DMS 273 treated with DMSO at 0.1 percent for 48 hours (cell line): ENCODE measurements around the gene FMN1.
A peak's percentile ranks its signal among the peaks of the same experiment; 100 is the strongest.

Source experiments
- DNase-seq: peaks from one replicate; lab custom pipeline; 2025; lab: John Stamatoyannopoulos, UW

The FMN1 gene

DNA sequence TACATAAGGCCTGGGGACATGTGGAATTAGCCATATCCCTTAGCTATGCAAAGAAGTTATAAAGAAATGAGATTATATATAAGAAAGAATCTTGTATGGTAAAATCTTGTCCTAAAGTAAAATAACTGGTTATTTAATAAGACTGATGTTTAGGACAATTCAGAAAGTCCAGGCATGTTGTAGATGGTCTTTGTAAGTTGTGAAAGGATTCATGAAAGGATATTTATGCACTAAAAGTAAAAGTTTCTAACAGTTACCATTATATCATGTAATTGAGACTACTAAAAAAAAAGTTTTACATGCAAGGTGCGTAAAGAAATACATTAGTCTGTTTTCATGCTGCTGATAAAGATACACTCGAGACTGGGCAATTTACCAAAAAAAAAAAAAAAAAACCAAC is 146.3 kb downstream of the FMN1 start:
- DNase-seq = no peak

DNA sequence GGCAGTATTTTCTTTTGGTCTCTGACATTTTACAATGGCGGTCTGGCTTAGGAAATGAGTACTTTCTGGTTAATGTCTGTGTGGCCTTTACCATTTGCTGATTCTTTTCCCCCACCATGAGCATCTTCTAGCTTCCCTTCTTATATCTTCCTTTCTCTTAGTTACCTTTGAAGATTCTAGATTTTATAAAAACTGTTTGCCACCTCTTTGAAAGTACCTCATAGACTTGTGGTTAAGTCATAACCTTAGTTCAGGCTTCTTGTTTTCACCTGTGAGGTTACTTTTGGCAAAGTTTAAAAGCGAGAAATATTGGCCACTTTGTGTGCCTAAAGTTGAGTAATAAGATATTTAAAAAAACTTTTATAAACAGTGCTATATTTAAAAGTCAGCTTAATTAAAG is 147.4 kb downstream of the FMN1 start:
- no peak for DNase-seq

DNA sequence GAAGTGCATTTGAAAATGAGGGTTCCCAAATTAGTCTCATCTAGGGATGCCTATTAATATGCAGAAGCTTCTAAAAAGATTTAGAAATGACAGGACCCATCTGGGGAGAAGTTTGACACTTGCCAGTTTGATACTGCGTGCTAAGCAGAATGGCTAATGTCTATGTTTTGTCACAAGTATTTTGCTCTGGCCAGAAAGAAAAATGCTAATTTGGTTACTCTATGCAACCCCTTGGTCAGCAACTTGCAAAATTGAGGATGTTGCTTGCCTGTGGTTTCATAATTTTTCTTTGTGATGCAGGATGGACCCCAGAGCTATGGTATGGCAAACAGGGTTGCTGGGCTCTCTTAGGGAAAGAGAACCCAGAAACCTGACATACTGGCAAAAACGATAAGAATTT is 148.2 kb downstream of the FMN1 start:
- DNase-seq = no peak

DNA sequence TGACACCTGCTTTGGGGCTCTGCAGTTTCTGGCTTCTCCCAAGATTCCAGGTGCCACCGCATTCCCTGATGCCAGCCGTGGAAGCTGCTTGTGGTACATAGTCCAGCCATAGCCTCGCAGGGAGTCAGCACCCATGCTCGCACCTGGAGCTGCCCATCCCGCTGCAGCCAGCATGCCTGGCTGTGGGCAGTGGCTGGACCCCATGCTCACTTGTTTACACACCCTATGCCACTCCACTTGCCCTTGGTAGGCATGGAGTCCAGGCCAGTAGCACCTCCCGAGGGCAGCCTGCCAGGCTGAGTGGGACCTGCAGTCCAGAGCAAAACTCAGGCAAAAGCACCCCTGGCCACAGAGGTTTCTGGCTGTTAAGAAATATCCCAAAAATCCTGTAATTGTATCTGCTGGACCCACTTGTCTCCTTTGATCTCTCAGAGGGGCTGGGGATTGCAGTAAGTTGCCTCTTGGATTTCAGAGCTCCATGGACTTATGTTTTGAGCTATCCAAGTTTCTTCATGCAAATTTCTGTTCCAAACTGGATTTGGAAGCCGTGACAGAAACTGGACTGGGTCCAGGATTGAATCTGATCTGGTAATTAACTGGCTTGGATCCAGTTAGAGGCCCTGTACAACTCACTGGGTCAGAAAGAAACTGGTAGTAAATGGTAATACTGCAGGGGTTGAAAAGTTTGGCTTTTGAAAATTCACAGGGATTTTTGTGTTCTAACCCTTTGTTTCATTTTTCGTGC is 149.3 kb downstream of the FMN1 start:
- DNase-seq = no peak

DNA sequence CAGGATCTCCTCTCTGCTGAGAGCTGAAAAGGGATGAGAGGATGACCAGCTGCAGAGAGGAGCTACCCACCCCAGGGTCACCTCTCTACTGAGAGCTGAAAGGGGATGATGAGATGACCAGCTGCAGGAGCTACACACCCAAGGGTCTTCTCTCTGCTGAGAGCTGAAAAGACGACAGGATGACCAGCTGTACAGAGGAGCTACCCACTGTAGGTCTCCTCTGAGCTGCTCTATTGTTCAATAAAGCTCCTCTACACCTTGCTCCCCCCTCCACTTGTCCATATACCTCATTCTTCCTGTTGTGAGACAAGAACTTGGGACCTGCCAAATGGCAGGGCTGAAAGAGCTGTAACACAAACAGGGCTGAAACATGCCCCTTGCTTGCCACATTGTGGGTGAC is 149.9 kb downstream of the FMN1 start:
- no peak for DNase-seq

DNA sequence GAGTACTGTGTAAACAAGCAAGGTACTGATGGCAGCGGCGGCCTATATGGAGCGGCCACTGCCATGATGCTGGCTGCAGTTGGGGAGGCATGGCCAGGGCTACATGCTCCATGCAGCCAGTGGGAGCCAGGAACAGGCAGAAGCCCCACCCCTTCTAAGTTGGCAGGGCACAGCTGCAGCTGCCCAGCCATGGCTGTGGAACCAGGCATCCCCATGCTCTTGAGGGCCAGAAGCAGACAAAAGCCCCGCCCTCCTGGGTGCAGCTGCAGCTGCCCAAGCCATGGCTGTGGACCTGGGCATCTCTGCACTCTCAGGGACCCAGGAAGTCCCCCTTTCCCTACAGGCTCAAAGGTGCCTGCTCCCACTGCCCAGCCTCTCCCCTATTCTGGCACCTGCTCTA is 150.9 kb downstream of the FMN1 start:
- DNase-seq = no peak

DNA sequence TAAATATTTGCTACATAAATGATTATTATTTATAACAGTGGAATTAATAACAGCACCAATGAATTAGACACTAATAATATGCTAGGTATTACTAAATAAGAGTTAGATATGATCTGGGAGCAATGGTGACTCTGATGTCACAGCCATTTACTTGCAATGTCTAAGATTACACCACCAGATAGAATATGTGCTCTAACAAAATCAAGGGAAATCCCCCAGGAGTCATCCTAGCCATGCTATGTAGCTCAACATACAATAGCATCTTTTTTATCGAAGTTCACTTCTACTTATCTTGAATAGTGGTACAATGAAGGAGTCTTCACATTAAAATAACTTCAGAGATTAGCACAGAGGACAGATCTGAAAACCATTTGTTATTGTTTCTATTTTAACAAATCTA is 154.0 kb downstream of the FMN1 start:
- DNase-seq = no peak

DNA sequence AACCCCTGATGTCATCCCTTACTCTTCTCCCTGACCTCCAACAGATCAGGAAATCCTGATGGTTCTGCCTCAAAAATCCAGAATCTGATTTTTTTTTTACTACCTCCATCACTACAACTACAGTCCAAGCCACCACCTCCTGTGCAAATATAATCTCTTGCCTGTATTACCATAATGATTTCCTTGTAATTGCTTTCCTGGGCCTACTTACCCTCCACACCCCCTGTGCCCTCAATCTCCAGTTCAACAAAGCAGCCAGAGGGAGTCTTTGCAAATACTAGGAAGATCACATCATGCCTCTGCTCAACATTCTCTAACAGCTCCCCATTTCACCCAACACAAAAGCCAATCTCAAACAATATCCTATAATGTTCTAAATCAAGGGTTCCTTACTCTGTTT is 159.9 kb downstream of the FMN1 start:
- DNase-seq = no peak

DNA sequence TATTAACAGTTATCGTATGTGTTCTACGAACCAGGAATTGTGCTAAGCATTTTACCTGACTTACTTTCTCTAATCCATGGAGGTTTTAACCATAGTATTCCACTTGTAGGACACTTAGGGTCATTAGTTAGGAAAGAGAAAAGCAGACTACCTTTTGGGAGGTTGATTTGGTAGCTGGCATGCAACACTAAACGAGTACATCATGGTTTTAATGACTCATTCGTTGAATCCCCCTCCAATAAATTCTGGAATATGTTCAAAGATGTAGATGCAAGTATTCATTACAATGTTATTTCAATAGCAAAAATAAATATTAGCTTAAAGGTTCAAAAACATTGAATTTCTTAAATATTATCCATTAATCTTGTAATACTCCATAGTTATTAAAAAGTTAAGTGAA is 162.5 kb downstream of the FMN1 start:
- DNase-seq = no peak

DNA sequence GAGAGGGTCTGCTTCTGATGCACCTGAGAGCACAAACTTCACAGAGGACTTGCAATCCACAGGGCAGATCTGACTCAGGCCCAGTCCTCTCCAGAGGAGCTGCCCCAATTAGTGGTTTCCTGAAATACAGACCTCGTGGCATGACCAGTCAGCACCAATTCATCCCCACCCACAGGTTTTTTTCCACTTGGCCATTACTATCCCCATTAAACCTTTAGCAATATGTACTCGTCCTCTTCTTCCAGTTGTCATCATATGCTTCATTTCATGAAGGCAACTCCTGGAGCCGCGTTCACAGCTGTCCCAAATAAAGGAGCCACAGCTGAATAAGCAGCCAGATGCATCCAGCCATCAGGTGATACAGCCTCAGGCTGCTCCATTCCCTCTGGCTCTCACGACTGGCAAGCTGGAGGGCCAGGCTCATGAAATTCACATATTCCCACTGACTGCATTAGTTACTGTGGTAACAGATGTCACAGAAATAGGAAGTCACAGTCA is 163.1 kb downstream of the FMN1 start:
- DNase-seq = peak; percentile 16

DNA sequence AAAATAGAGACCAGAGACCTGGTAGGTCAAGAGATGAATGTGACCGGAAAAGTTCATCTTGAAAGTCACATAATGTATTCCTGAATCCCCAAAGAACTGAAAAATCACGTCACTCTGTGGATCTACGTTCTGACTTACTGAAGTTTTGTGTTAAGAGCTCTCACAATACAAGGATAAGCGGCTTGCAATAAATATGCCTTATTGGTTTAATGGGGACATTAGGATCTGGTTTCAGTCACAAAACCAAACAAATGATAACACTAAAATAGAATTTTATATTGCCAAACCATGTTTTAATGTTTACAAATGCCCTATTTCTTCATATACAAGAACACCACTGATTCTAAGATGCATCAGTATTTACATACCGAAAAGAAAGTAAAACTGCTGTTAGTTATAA is 164.2 kb downstream of the FMN1 start:
- no peak for DNase-seq

DNA sequence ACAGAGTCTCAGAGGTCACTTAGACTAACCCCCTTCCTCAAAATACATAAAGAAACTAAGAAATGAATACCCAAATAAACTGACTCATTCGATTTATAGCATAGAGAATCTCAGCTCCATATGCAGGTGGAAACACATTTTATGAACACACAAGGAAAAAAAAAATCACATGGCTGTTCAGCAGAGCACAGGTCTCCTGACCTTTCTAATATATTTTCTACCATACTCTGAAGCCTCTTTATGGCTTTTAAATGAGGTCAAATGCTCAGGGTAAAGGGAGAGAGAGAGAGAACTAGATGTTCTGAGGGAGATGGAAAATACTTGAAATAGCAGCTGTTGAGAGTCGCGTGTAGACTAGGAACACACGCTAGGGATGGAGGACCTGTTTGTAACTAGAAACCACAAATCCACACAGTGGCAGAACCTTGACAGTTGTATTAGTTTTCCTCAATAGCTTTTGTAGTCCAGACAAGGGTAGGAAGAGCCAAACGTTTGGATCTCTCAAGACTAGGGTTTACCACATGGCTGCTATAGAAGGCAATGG is 165.3 kb downstream of the FMN1 start:
- no peak for DNase-seq

DNA sequence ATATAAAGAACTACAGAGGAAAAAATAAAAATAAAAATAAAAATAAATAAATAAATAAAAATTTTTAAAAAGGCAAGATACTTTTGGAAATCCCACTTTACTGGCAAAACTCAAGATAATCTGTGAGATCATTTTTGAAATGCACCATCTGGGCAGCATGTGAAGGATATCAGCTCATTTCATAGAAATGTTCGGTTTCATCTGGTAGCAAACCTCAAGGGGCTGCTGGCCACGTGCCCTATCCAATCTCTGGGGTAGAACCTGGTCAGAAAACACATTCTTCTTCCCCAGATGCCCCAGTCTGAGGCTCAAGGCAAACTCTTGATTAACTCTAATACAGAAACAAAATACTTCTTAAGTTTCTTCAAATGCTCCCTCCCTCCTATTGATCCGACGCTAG is 166.0 kb downstream of the FMN1 start:
- no peak for DNase-seq

DNA sequence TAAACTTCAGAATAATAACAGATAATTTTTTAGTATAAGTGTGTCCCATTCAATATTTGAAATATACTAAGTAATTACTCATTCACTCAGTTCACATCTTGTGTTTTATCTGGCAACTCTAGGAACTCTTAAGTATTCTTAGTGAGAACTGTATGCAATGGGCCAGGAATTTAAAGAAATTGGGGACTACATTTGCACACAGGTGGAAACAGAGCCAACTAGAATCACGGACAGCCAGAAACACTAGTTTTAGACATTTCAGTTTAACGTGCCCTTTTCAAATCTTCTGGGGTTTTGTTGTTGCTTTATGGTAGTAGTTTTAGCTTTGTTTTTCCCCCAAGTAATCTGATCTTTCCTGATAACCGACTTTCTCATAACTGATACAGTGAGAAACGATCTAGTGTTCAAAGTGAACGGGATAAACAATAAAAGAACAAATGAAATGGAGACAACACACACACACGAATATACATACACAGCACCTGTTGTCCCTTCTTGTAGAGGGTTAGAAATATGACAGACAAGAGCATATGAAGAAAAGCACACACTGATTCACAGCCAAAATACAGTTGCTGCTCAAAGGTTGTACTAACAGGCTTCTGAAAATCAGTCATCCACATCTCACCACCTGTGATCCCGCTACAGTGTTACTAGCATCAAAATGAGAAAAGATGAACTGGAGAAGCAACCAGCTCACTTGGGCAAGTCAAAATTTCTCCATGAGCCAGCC is 167.0 kb downstream of the FMN1 start:
- no peak for DNase-seq

DNA sequence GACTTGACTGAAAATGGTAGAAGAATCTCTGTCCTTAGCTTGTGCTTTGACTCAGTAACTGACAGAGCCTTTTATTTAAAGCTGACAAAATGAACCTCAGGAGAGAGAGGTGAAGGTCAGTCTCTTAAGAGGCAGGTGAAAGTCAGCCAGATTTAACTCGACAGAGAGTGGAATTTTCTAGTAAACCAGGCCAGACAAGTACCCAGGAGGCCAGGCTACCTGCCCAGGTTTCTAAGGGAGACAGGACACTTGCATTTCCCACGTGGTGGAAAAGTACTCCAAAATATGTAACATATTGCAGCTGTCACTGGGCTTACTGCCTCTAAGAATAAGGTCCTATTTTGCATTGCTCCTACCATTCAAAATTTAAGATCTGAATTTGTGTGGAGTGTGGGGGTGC is 167.9 kb downstream of the FMN1 start:
- DNase-seq = no peak

DNA sequence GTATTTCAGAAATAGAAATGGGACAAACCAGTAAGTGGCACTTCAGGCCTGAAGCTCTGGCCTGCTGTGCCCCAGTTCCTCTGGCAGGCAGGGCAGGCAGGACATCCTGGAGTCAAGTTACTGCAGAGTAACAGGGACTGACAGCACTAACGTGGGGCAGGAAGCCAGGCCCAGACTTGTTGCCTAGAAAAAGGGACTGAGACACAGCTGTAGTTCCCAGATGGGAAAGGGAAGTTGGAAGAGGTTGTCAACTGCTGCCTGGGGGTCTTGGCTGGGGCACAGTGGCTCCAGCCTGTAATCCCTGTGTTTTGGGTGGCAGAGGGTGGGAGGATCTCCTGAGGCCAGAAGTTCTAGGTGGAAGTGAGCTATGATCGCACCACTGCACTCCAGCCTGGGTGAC is 171.9 kb downstream of the FMN1 start:
- DNase-seq = peak; percentile 70

DNA sequence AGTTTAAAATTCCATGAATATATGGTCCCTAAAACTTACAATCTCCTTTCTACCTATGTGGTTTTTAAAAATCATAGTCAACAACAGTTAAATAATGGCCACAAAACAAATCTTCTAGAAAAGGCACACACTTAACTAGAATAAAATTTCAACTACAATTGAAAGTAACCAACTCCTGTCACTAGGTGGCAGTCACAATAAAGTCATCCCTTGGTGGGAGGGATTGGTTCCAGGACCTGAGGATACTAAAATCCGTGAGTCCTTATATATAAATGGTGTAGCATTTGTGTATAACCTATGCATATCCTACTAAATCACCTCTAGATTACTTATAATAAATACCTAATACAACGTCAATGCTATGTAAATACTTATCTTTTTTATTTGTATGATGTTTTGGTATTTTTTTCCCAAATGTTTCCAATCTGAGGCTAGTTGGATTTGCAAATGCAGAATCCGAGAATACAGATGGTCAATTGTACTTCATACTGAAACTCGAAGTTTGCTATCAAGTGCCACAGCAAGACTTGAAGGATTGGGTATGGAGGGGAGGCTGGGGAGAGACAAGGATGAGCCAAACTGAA is 172.6 kb downstream of the FMN1 start:
- DNase-seq = no peak

DNA sequence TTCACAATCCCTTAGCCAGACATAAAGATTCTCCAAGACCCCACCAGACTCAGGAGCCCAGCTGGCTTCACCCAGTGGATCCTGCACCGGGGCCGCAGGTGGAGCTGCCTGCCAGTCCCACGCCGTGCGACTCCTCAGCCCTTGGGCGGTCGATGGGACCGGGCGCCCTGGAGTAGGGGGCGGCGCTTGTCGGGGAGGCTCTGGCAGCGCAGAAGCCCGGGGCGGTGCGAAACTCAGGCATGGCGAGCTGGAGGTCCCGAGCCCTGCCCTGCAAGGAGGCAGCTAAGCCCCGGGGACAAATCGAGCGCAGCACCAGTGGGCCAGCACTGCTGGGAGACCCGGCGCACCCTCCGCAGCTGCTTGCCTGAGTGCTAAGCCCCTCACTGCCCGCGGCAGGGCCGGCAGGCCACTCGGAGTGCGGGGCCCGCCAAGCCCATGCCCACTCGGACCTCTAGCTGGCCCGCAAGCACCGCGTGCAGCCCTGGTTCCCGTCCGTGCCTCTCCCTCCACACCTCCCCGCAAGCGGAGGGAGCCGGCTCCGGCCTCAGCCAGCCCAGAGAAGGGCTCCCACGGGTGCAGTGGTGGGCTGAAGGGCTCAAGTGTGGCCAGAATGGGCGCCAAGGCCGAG is 175.0 kb downstream of the FMN1 start:
- no peak for DNase-seq

DNA sequence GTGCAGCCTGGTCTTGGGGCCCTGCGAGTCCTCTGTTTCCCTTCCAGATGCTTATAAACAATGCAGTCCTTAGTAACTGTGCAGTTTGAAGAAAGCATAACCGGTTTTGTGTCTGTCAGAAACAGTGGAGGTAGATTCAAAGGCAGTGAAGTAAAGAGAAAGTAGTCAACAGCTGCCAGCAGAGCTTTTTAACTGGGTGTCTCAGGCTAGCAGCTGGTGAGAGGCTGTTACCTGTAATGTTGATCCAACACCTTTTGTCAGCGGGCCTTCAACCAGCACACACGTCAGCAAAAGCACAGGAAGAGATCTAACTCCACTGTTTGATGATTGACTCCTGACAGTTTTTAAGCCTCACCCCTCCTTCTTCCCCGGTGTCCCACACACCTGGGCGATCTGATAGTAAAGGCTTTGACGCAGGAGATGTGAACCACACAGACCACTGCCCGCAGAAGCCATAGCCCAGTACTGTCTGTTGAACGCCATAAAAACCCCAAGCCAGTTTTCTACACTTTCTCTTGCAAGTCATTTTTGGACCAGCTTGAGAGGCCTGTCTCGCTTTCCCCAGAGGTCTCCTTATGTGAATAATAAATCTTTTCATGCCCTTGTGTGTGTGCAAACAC is 178.0 kb downstream of the FMN1 start:
- DNase-seq = no peak

DNA sequence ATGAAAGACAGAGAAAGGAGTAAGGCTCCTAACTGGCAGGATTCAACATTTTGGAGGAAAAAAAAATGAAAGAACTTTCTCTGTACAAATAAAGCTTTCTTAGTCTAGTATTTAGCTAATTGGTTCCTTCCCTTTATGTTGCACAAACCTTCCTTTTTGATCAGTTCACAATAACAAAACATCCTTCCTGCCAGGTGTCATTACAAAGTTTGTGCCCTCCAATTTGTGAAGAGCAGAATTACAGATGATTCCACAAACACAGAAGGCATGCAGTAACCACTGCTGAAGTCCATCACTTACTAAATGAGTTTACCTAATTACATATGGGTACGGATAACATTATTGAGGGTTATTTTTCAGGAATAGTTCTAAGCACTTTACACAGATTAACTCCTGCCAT is 179.9 kb downstream of the FMN1 start:
- no peak for DNase-seq

DNA sequence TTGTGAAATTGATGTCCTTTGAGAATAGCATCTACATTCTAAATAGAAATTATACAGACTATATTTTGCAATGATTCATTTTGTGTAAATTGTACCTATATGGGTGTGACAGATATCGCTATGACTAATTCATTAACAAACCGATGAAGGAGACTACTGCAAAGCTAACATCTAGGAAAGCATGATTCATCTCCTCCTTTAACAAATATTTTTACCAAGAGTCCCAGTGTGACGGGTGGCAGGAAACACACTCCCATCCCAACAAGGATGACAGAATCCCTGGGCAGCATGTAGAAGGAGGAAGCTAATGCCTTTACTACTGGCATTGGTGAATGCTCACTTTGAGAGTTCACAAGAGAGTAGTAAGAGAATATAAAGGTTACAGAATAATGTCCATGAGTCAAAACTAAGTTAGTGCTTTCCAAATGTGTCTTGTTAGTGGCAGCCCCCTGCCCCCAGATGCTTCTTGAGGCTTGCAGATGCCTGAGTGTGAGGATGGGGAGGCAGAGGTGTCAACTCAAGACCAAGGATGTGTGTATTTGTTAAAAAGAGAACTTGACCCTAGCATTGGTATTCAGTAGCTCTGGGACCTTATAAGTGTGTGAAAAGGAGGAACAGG is 180.6 kb downstream of the FMN1 start:
- DNase-seq = no peak

DNA sequence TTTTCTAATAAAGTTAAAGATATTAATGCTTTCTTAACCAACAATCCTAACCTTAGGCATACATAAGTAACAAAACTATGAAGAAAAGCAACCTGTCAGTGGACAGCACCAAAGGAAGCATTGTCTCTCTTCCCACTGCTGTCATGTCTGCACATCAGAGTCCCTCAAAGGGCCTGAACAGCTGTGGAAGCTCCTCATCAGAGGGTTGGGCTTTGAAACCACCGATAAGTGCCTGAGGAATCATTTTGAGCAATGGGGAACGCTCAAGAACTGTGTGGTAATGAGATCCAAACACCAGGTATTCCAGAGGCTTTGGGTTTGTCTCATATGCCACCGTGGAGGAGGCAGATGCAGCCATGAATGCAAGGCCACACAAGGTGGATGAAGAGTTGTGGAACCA is 182.5 kb downstream of the FMN1 start:
- DNase-seq = no peak
